ENCODE results near the gene KBTBD3. TPM values are rescaled to one million over a fixed set of nuclear protein-coding genes. Genes with fewer than 3 reads are reported as not detected.

Gene KBTBD3
- total RNA-seq, 1 experiment from 2014 or later = 5.6 TPM

GRCh38 chr11:106021181-106021966 lies 55.8 kb downstream of the KBTBD3 start:
- Mint-ChIP-seq H3K4me3 (ENCODE audit: unreplicated experiment) (peak overlapping the region; percentile 86), H3K4me1 (ENCODE audit: low read depth, unreplicated experiment) (peaks cover 13% of the 10 kb centered on the region), H3K27me3 (ENCODE audit: insufficient read depth, unreplicated experiment) (no peaks in the 10 kb centered on the region), H3K36me3 (ENCODE audit: insufficient read depth, unreplicated experiment) (peaks cover 16% of the 10 kb centered on the region), H3K27ac (ENCODE audit: unreplicated experiment) (peak overlapping the region; percentile 51), H3K9me3 (ENCODE audit: unreplicated experiment) (no peaks in the 10 kb centered on the region)
- no peak for DNase-seq
- POLR2A ChIA-PET = no interaction called here
- no peaks in the 10 kb centered on the region for H3K27me3 ChIP-seq (replicated peaks; ENCODE audit: control insufficient read depth, insufficient read depth, low read length)
- intact Hi-C loops (cut with micrococcal nuclease; ENCODE audit: unreplicated experiment) = loop anchor here (2.0 kb wide), 1 partner anchor 59 kb away; no protein-coding TSS in a partner anchor
- H3K36me3 ChIP-seq (ENCODE audit: control insufficient read depth, insufficient read depth, low read length) = no peaks in the 10 kb centered on the region
- H3K4me3 ChIP-seq (ENCODE audit: low read depth, low read length) = peak overlapping the region; percentile 81
- CTCF ChIA-PET = no interaction called here
- no peak for TF ChIP-seq CTCF (IDR thresholded peaks at IDR 0.05; ENCODE audit: insufficient read depth in 1 of 2, low read depth in 1 of 2, low read length in 1 of 2, severe bottlenecking in 1 of 2, unreplicated experiment in 1 of 2)
- no peaks in the 10 kb centered on the region for H3K9me3 ChIP-seq
- no TSS peak for BruUV-seq (replicated peaks)
- H3K4me1 ChIP-seq = peaks cover 11% of the 10 kb centered on the region

- POLR2A ChIA-PET = no interaction called here
- DNase-seq = no peak
- H3K36me3 ChIP-seq (ENCODE audit: control insufficient read depth, insufficient read depth, low read length) = no peaks in the 10 kb centered on the region
- no peak overlapping the region for H3K4me3 ChIP-seq (ENCODE audit: low read depth, low read length)
- CTCF ChIA-PET = no interaction called here
- BruUV-seq (replicated peaks) = no TSS peak
- no peaks in the 10 kb centered on the region for H3K9me3 ChIP-seq
- Mint-ChIP-seq H3K4me1 (ENCODE audit: low read depth, unreplicated experiment) (peaks cover 6% of the 10 kb centered on the region), H3K4me3 (ENCODE audit: unreplicated experiment) (no peak overlapping the region), H3K9me3 (ENCODE audit: unreplicated experiment) (no peaks in the 10 kb centered on the region), H3K27ac (ENCODE audit: unreplicated experiment) (no peak overlapping the region), H3K27me3 (ENCODE audit: insufficient read depth, unreplicated experiment) (no peaks in the 10 kb centered on the region), H3K36me3 (ENCODE audit: insufficient read depth, unreplicated experiment) (peaks cover 3% of the 10 kb centered on the region)
- intact Hi-C loops (cut with micrococcal nuclease; ENCODE audit: unreplicated experiment) = no loop called here
- H3K27me3 ChIP-seq (replicated peaks; ENCODE audit: control insufficient read depth, insufficient read depth, low read length) = no peaks in the 10 kb centered on the region
- peaks cover 7% of the 10 kb centered on the region; the same call in 1 of the 2 replicates for H3K4me1 ChIP-seq
- no peak for TF ChIP-seq CTCF (IDR thresholded peaks at IDR 0.05; ENCODE audit: insufficient read depth in 1 of 2, low read depth in 1 of 2, low read length in 1 of 2, severe bottlenecking in 1 of 2, unreplicated experiment in 1 of 2)
Observed at GRCh38 chr11:106017093-106017492, 60.1 kb downstream of the KBTBD3 start.

- Mint-ChIP-seq H3K27ac (ENCODE audit: unreplicated experiment) (no peak overlapping the region), H3K27me3 (ENCODE audit: insufficient read depth, unreplicated experiment) (no peaks in the 10 kb centered on the region)
Observed at GRCh38 chr11:106015066-106015465, 62.1 kb downstream of the KBTBD3 start.

More at GRCh38 chr11:106015066-106015465, 62.1 kb downstream of the KBTBD3 start:
- POLR2A ChIA-PET = no interaction called here
- no peak overlapping the region for H3K4me3 Mint-ChIP-seq (ENCODE audit: unreplicated experiment)
- Histone ChIP-seq H3K36me3 (ENCODE audit: control insufficient read depth, insufficient read depth, low read length) (peaks cover 3% of the 10 kb centered on the region), H3K4me1 (no peaks in the 10 kb centered on the region), H3K9me3 (no peaks in the 10 kb centered on the region), H3K4me3 (ENCODE audit: low read depth, low read length) (no peak overlapping the region), H3K27me3 (replicated peaks; ENCODE audit: control insufficient read depth, insufficient read depth, low read length) (no peaks in the 10 kb centered on the region)
- CTCF ChIA-PET = no interaction called here
- H3K36me3 Mint-ChIP-seq (ENCODE audit: insufficient read depth, unreplicated experiment) = peaks cover 14% of the 10 kb centered on the region
- no peak for TF ChIP-seq CTCF (IDR thresholded peaks at IDR 0.05; ENCODE audit: insufficient read depth in 1 of 2, low read depth in 1 of 2, low read length in 1 of 2, severe bottlenecking in 1 of 2, unreplicated experiment in 1 of 2)
- no peaks in the 10 kb centered on the region for H3K4me1 Mint-ChIP-seq (ENCODE audit: low read depth, unreplicated experiment)
- BruUV-seq (replicated peaks) = no TSS peak
- DNase-seq = no peak
- intact Hi-C loops (cut with micrococcal nuclease; ENCODE audit: unreplicated experiment) = no loop called here
- H3K9me3 Mint-ChIP-seq (ENCODE audit: unreplicated experiment) = no peaks in the 10 kb centered on the region

All from Caco-2 (cell line).